ENCODE results near the gene ATL3.
A peak's percentile ranks its signal among the peaks of the same experiment; 100 is the strongest.
"Not testable (repeated sequence)": the region's sequence is repeated elsewhere in the genome, so short reads cannot be mapped to it uniquely, and the experiment has no call there.

Gene ATL3

DNA sequence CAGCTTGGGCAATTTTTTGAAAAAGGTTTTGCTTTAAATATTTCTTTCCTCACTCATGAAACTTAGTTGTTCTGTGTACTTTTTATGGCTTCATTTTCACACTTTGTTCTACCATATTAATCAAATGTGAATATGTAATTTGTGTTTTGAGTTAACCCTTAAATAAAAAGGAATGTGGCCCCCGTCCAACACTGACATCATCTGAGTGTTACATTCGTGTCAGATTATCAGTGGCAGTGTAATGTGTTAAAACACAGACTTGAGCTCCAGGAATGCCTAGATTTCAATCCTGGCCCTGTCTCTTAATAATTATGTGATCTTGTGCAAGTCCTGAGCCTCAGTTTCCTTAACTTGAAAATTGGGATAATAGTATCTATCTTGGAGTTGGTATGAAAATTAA, 15.8 kb upstream of the ATL3 start:
- H3K36me3 ChIP-seq = no peaks in the 10 kb centered on the region
- peaks cover 0 to 66% (median 27%) of the 10 kb centered on the region in 4 donors for H3K4me1 ChIP-seq
- no peak for DNase-seq
- H3K27me3 ChIP-seq = no peaks in the 10 kb centered on the region
- no peak overlapping the region for H3K4me3 ChIP-seq
- intact Hi-C loops (cut with DNase I; ENCODE audit: low total_unique reads) = loop anchor here (10.0 kb wide), 1 partner anchor 48 kb away; no protein-coding TSS in a partner anchor
- peak overlapping the region in 1 of 2 donors; percentile 36 for H3K27ac ChIP-seq
- H3K9me3 ChIP-seq = no peaks in the 10 kb centered on the region
- no peak for TF ChIP-seq CTCF (IDR thresholded peaks at IDR 0.05)

DNA sequence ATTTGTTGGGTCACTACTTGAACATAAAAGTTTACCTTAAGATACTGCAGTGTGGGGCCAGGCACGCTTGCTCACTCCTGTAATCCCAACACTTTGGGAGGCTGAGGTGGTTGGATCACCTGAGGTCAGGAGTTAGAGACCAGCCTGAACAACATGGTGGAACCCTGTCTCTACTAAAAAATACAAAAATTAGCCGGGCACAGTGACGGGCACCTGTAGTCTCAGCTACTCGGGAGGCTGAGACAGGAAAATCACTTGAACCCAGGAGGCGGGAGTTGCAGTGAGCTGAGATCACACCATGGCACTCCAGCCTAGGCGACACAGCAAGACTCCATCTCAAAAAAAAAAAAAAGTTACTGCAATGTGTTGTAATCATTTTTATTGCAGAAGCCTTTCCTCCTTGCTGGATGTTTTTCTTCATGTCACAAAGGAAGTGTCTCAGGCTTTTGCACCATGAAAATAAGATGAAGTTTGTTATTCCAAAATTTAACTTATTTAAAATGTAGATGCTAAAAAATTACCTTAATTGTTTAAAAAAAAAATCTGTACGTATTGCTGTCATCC, 14.1 kb upstream of the ATL3 start:
- H3K9me3 ChIP-seq, H3K27me3 ChIP-seq, DNase-seq, H3K27ac ChIP-seq, H3K36me3 ChIP-seq, H3K4me3 ChIP-seq: not testable (repeated sequence)
- intact Hi-C loops (cut with DNase I; ENCODE audit: low total_unique reads) = loop anchor here (10.0 kb wide), 1 partner anchor 50 kb away; no protein-coding TSS in a partner anchor
- H3K4me1 ChIP-seq = peaks cover 0 to 69% (median 27%) of the 10 kb centered on the region in 4 donors

GRCh38 chr11:63683133-63683991, 12.2 kb upstream of the ATL3 start:
- Histone ChIP-seq H3K36me3 (no peaks in the 10 kb centered on the region), H3K27ac (peak overlapping the region; percentile 97 to 98), H3K4me3 (peak overlapping the region; percentile 84 to 97), H3K4me1 (peaks cover 0 to 53% (median 25%) of the 10 kb centered on the region in 4 donors), H3K27me3 (no peaks in the 10 kb centered on the region), H3K9me3 (no peaks in the 10 kb centered on the region)
- DNase-seq = no peak
- intact Hi-C loops (cut with DNase I; ENCODE audit: low total_unique reads) = loop anchor here (10.0 kb wide), 1 partner anchor 51 kb away; no protein-coding TSS in a partner anchor
- no peak for TF ChIP-seq CTCF (IDR thresholded peaks at IDR 0.05)

- Histone ChIP-seq H3K4me3 (peak overlapping the region; percentile 84 to 97), H3K9me3 (no peaks in the 10 kb centered on the region), H3K4me1 (peaks cover 0 to 47% (median 24%) of the 10 kb centered on the region in 4 donors), H3K27ac (peak overlapping the region; percentile 97 to 98), H3K27me3 (no peaks in the 10 kb centered on the region), H3K36me3 (no peaks in the 10 kb centered on the region)
- intact Hi-C loops (cut with DNase I; ENCODE audit: low total_unique reads) = loop anchor here (10.0 kb wide), 1 partner anchor 52 kb away; no protein-coding TSS in a partner anchor
- DNase-seq = peak in 1 of 2 donors; percentile 43
- peak in 1 of 2 experiments; percentile 22 for TF ChIP-seq CTCF (IDR thresholded peaks at IDR 0.05)
Observed at GRCh38 chr11:63682066-63683021, 11.2 kb upstream of the ATL3 start.

DNA sequence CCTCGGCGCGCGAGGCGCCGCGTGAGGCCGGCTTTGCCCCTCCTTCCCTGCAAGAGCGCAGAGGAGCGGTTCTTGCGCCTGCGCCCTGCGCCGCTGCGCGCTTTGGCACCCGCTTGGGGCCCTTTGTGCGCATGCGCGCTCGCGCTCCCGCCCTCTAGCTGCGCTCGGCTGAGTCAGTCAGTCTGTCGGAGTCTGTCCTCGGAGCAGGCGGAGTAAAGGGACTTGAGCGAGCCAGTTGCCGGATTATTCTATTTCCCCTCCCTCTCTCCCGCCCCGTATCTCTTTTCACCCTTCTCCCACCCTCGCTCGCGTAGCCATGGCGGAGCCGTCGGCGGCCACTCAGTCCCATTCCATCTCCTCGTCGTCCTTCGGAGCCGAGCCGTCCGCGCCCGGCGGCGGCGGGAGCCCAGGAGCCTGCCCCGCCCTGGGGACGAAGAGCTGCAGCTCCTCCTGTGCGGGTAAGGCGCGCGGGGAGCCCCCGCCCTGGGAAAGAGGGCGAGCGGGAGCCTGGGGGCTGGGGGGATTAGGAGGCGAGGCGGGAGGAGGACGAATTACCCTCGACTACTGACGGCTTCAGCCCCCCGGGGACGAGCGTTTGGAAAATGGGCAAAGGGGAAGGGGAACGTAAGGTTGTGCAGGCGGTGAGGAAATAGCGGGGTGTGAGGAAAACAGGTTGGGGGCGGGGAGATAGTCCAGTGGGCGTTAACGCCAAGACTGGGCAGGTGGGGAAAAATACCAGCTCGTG, 10.3 kb upstream of the ATL3 start, which contains the start of gene RTN3:
RTN3 (plus strand) TSS at position 180 of the 745 bp plus-strand sequence; CDS start at position 317, 137 bp downstream.
- Histone ChIP-seq H3K4me3 (peak within 1 kb of the TSS; percentile 84 to 97), H3K27me3 (no peaks in the 10 kb centered on the region), H3K36me3 (no peaks in the 10 kb centered on the region), H3K9me3 (no peaks in the 10 kb centered on the region), H3K4me1 (peaks cover 0 to 40% (median 18%) of the 10 kb centered on the region in 4 donors), H3K27ac (peak within 1 kb of the TSS; percentile 97 to 98)
- TF ChIP-seq CTCF (IDR thresholded peaks at IDR 0.05) = peak in 1 of 2 experiments; percentile 12
- intact Hi-C loops (cut with DNase I; ENCODE audit: low total_unique reads) = loop anchor here (10.0 kb wide), 1 partner anchor 53 kb away; no protein-coding TSS in a partner anchor
- DNase-seq = peak; percentile 95 to 99

All from tibial artery (tissue), 4 donors.